ENCODE measurements around the gene LARP7.
A peak's percentile ranks its signal among the peaks of the same experiment; 100 is the strongest.

LARP7 gene

GRCh38 chr4:112594993-112595392 lies 42.0 kb upstream of the LARP7 start (continued):
- TF ChIP-seq, protein P1, sequence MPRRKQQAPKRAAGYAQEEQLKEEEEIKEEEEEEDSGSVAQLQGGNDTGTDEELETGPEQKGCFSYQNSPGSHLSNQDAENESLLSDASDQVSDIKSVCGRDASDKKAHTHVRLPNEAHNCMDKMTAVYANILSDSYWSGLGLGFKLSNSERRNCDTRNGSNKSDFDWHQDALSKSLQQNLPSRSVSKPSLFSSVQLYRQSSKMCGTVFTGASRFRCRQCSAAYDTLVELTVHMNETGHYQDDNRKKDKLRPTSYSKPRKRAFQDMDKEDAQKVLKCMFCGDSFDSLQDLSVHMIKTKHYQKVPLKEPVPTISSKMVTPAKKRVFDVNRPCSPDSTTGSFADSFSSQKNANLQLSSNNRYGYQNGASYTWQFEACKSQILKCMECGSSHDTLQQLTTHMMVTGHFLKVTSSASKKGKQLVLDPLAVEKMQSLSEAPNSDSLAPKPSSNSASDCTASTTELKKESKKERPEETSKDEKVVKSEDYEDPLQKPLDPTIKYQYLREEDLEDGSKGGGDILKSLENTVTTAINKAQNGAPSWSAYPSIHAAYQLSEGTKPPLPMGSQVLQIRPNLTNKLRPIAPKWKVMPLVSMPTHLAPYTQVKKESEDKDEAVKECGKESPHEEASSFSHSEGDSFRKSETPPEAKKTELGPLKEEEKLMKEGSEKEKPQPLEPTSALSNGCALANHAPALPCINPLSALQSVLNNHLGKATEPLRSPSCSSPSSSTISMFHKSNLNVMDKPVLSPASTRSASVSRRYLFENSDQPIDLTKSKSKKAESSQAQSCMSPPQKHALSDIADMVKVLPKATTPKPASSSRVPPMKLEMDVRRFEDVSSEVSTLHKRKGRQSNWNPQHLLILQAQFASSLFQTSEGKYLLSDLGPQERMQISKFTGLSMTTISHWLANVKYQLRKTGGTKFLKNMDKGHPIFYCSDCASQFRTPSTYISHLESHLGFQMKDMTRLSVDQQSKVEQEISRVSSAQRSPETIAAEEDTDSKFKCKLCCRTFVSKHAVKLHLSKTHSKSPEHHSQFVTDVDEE (CRISPR knock-in tag; IDR thresholded peaks at IDR 0.05) = no peak
- TF ChIP-seq ZFP3 (CRISPR knock-in tag; IDR thresholded peaks at IDR 0.05) (no peak), TOX (CRISPR knock-in tag; IDR thresholded peaks at IDR 0.05; ENCODE audit: borderline replicate concordance) (no peak), ZC3H10 (CRISPR knock-in tag; IDR thresholded peaks at IDR 0.05) (no peak), ARNTL (CRISPR knock-in tag; IDR thresholded peaks at IDR 0.05; ENCODE audit: borderline replicate concordance, low read depth) (no peak), ISL1 (CRISPR knock-in tag; IDR thresholded peaks at IDR 0.05) (no peak), ZNF8 (CRISPR knock-in tag; IDR thresholded peaks at IDR 0.05) (no peak), RARB (CRISPR knock-in tag; IDR thresholded peaks at IDR 0.05) (no peak), OSR1 (CRISPR knock-in tag; IDR thresholded peaks at IDR 0.05) (no peak)

GRCh38 chr4:112604589-112604988 lies 32.4 kb upstream of the LARP7 start:
- TF ChIP-seq POU6F1 (CRISPR knock-in tag; IDR thresholded peaks at IDR 0.05; ENCODE audit: borderline replicate concordance, low read depth) = no peak
- no peak for TF ChIP-seq RARB (CRISPR knock-in tag; IDR thresholded peaks at IDR 0.05)
- TF ChIP-seq ZFP3 (CRISPR knock-in tag; IDR thresholded peaks at IDR 0.05) = no peak
- no peak for TF ChIP-seq PPARA (CRISPR knock-in tag; IDR thresholded peaks at IDR 0.05; ENCODE audit: borderline replicate concordance)
- TF ChIP-seq, protein P2, sequence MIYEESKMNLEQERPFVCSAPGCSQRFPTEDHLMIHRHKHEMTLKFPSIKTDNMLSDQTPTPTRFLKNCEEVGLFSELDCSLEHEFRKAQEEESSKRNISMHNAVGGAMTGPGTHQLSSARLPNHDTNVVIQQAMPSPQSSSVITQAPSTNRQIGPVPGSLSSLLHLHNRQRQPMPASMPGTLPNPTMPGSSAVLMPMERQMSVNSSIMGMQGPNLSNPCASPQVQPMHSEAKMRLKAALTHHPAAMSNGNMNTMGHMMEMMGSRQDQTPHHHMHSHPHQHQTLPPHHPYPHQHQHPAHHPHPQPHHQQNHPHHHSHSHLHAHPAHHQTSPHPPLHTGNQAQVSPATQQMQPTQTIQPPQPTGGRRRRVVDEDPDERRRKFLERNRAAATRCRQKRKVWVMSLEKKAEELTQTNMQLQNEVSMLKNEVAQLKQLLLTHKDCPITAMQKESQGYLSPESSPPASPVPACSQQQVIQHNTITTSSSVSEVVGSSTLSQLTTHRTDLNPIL (CRISPR knock-in tag; IDR thresholded peaks at IDR 0.05; ENCODE audit: low read depth) = no peak
- TF ChIP-seq ZNF8 (CRISPR knock-in tag; IDR thresholded peaks at IDR 0.05) = no peak
- no peak for TF ChIP-seq TCF4 (CRISPR knock-in tag; IDR thresholded peaks at IDR 0.05; ENCODE audit: borderline replicate concordance)
- no peak for TF ChIP-seq PATZ1 (CRISPR knock-in tag; IDR thresholded peaks at IDR 0.05; ENCODE audit: borderline replicate concordance)
- TF ChIP-seq, protein P3, sequence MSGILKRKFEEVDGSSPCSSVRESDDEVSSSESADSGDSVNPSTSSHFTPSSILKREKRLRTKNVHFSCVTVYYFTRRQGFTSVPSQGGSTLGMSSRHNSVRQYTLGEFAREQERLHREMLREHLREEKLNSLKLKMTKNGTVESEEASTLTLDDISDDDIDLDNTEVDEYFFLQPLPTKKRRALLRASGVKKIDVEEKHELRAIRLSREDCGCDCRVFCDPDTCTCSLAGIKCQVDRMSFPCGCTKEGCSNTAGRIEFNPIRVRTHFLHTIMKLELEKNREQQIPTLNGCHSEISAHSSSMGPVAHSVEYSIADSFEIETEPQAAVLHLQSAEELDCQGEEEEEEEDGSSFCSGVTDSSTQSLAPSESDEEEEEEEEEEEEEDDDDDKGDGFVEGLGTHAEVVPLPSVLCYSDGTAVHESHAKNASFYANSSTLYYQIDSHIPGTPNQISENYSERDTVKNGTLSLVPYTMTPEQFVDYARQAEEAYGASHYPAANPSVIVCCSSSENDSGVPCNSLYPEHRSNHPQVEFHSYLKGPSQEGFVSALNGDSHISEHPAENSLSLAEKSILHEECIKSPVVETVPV (CRISPR knock-in tag; IDR thresholded peaks at IDR 0.05) = no peak
- no peak for TF ChIP-seq ZFP30 (CRISPR knock-in tag; IDR thresholded peaks at IDR 0.05)
- TF ChIP-seq ESRRG (CRISPR knock-in tag; IDR thresholded peaks at IDR 0.05) = no peak
- TF ChIP-seq ARNTL (CRISPR knock-in tag; IDR thresholded peaks at IDR 0.05; ENCODE audit: borderline replicate concordance, low read depth) = no peak
- no peak for TF ChIP-seq ZNF565 (CRISPR knock-in tag; conservative IDR thresholded peaks at IDR 0.05; ENCODE audit: low read depth)
- ATAC-seq = peak; percentile 99

- peak; percentile 62 for ATAC-seq
Measured at GRCh38 chr4:112612814-112613213, 24.1 kb upstream of the LARP7 start.

DNA sequence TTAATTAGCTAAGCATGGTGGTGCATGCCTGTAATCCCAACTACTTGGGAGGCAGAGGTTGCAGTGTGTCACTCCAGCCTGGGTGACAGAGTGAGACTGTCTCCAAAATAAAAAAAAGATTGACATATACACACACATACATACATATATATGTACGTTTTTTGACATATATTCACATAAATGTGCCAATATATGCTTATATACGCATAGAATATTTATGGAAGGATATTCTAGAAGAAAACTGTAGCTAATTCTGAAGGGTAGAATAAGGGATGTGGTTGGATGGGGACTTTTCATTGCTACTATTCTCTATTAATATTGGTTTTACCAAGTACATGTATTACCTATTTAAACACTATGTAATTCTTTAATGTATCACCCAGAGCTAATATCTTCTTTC lies 20.0 kb upstream of the LARP7 start:
- ATAC-seq = no peak
- TF ChIP-seq SNAI2 (CRISPR knock-in tag; IDR thresholded peaks at IDR 0.05) (no peak), ZNF70 (CRISPR knock-in tag; IDR thresholded peaks at IDR 0.05) (no peak), GLIS3 (CRISPR knock-in tag; IDR thresholded peaks at IDR 0.05) (no peak), OSR1 (CRISPR knock-in tag; IDR thresholded peaks at IDR 0.05) (no peak), PATZ1 (CRISPR knock-in tag; IDR thresholded peaks at IDR 0.05; ENCODE audit: borderline replicate concordance) (no peak), CSDC2 (CRISPR knock-in tag; IDR thresholded peaks at IDR 0.05) (no peak), ESRRG (CRISPR knock-in tag; IDR thresholded peaks at IDR 0.05) (no peak), ZFP3 (CRISPR knock-in tag; IDR thresholded peaks at IDR 0.05) (no peak), ISL1 (CRISPR knock-in tag; IDR thresholded peaks at IDR 0.05) (no peak), ZNF8 (CRISPR knock-in tag; IDR thresholded peaks at IDR 0.05) (no peak), ZNF565 (CRISPR knock-in tag; conservative IDR thresholded peaks at IDR 0.05; ENCODE audit: low read depth) (no peak), TOX (CRISPR knock-in tag; IDR thresholded peaks at IDR 0.05; ENCODE audit: borderline replicate concordance) (no peak)
- TF ChIP-seq, protein P3 (CRISPR knock-in tag; IDR thresholded peaks at IDR 0.05) = no peak
- TF ChIP-seq, protein P2 (CRISPR knock-in tag; IDR thresholded peaks at IDR 0.05; ENCODE audit: low read depth) = no peak
